Thoracic aorta (tissue), 2 donors: ENCODE data around the gene MYOF. TPM values are rescaled to one million over a fixed set of nuclear protein-coding genes. Genes with fewer than 3 reads are reported as not detected.

Experiments used
- ATAC-seq: fragments of 150-250 bp; one replicate; pipeline ENCODE4 v1.8.0; 2017; ENCODE audit warnings: low read depth; ENCODE audit not compliant: insufficient number of reproducible peaks, low FRiP score
- DNase-seq: peaks from one replicate; pipeline ENCODE4 v3.0.0-alpha.2; 2020; ENCODE audit warnings: low spot score
- H3K27ac ChIP-seq, 2 donors: fragments of 200-600 bp; sonication (generic); 1 replicate in 1 of 2; 2 replicates in 1 of 2; pipeline ENCODE4 v1.5.1; 2016; ENCODE audit warnings: mild to moderate bottlenecking in 2 of 2, moderate library complexity in 2 of 2
- H3K27me3 ChIP-seq: fragments of 200-600 bp; sonication (generic); replicated peaks from 2 replicates; pipeline ENCODE4 v1.6.0; 2016; ENCODE audit warnings: mild to moderate bottlenecking; ENCODE audit not compliant: insufficient read depth
- H3K36me3 ChIP-seq: fragments of 200-600 bp; sonication (generic); one replicate; pipeline ENCODE4 v1.5.1; 2016
- H3K4me1 ChIP-seq, 2 donors: fragments of 200-600 bp; sonication (generic); 1 replicate in 1 of 2; 2 replicates in 1 of 2; pipeline versions ENCODE4 v1.5.1 to v1.6.0; 2016; ENCODE audit warnings: low read depth in 2 of 2, mild to moderate bottlenecking in 1 of 2; ENCODE audit not compliant: control insufficient read depth in 1 of 2
- H3K4me3 ChIP-seq: fragments of 200-600 bp; sonication (generic); 2 replicates; pipeline ENCODE4 v1.5.1; 2016; ENCODE audit warnings: mild to moderate bottlenecking
- H3K9me3 ChIP-seq: fragments of 200-600 bp; sonication (generic); 2 replicates; pipeline ENCODE4 v1.5.1; 2016
- CTCF ChIP-seq: fragments of 200-600 bp; sonication (generic); IDR thresholded peaks from one replicate; pipeline ENCODE4 v1.5.1; 2019; ENCODE audit warnings: antibody characterized with exemption
- total RNA-seq, 2 donors: library from RNA; depleted of rRNA; stranded (reverse); fragments of >200 nt; gene quantifications; one replicate each; pipeline versions ENCODE4 v1.1.0 to v1.2.3, GENCODE V29; 2016

The MYOF gene
- total RNA-seq, 2 donors from 2014 or later = 132 to 138 TPM

- Histone ChIP-seq H3K4me1 (no peaks in the 10 kb centered on the region), H3K36me3 (no peaks in the 10 kb centered on the region), H3K9me3 (no peaks in the 10 kb centered on the region), H3K27ac (no peak overlapping the region), H3K27me3 (no peaks in the 10 kb centered on the region), H3K4me3 (no peak overlapping the region)
- no peak for ATAC-seq
- TF ChIP-seq CTCF = no peak
- DNase-seq = no peak
Measured at GRCh38 chr10:93503075-93503474, 20.9 kb upstream of the MYOF start.

GRCh38 chr10:93501650-93502049, 19.5 kb upstream of the MYOF start:
- no peak for TF ChIP-seq CTCF
- no peak for ATAC-seq

GRCh38 chr10:93498166-93498565, 16.0 kb upstream of the MYOF start:
- no peak for TF ChIP-seq CTCF
- Histone ChIP-seq H3K27ac (no peak overlapping the region), H3K27me3 (no peaks in the 10 kb centered on the region), H3K4me3 (no peak overlapping the region), H3K36me3 (no peaks in the 10 kb centered on the region), H3K4me1 (peaks cover 0 to 6% of the 10 kb centered on the region in 2 donors), H3K9me3 (no peaks in the 10 kb centered on the region)
- DNase-seq (no peak), ATAC-seq (no peak)

More at GRCh38 chr10:93501650-93502049, 19.5 kb upstream of the MYOF start:
- DNase-seq = no peak
- H3K4me3 ChIP-seq = no peak overlapping the region
- peaks cover 0 to 4% of the 10 kb centered on the region in 2 donors for H3K4me1 ChIP-seq
- H3K9me3 ChIP-seq = no peaks in the 10 kb centered on the region
- no peaks in the 10 kb centered on the region for H3K27me3 ChIP-seq
- H3K27ac ChIP-seq = no peak overlapping the region
- H3K36me3 ChIP-seq = no peaks in the 10 kb centered on the region

GRCh38 chr10:93496322-93497041, 14.3 kb upstream of the MYOF start, which contains the start of gene CEP55:
Gene CEP55 (plus strand): TSS chr10:93496612. CDS start chr10:93500052, 3,440 bp downstream.
- TF ChIP-seq CTCF = no peak

GRCh38 chr10:93495654-93496321, 13.7 kb upstream of the MYOF start:
- DNase-seq = no peak
- no peaks in the 10 kb centered on the region for H3K9me3 ChIP-seq
- TF ChIP-seq CTCF = no peak
- ATAC-seq = peak; percentile 8
- peak overlapping the region; percentile 95 for H3K4me3 ChIP-seq
- H3K27me3 ChIP-seq = no peaks in the 10 kb centered on the region
- peak overlapping the region; percentile 61 to 62 for H3K27ac ChIP-seq
- no peaks in the 10 kb centered on the region for H3K36me3 ChIP-seq
- H3K4me1 ChIP-seq = peaks cover 0 to 6% of the 10 kb centered on the region in 2 donors

More at GRCh38 chr10:93496322-93497041, 14.3 kb upstream of the MYOF start, which contains the start of gene CEP55:
- Histone ChIP-seq H3K4me1 (peaks cover 0 to 6% of the 10 kb centered on the region in 2 donors), H3K27me3 (no peaks in the 10 kb centered on the region), H3K36me3 (no peaks in the 10 kb centered on the region), H3K9me3 (no peaks in the 10 kb centered on the region), H3K4me3 (peak within 1 kb of the TSS; percentile 95), H3K27ac (peak within 1 kb of the TSS; percentile 61 to 62)
- DNase-seq = peak; percentile 76
- ATAC-seq = peak; percentile 91
